A549 (cell line): ENCODE results near the gene PRKG1. TPM values are rescaled to one million over a fixed set of nuclear protein-coding genes. Genes with fewer than 3 reads are reported as not detected.

Experiments
- ATAC-seq, 2 experiments: fragments of 200-7000 bp in 1 of 2; fragments of >200 bp in 1 of 2; cut with Nextera tagmentation in 1 of 2; cut with Tn5 transposase in 1 of 2; 3 replicates each; pipeline versions ENCODE4 v1.8.0 to v1.9.1; 2018 to 2020; ENCODE audit warnings: mild to moderate bottlenecking in 1 of 2, moderate library complexity in 1 of 2
- CTCF ChIA-PET: fragments of 300-600 bp; sonication (Branson Sonifier 250); formaldehyde crosslinking; extraction: SDS; loops from one replicate; lab custom pipeline; 2021; ENCODE audit warnings: antibody characterized with exemption, inconsistent platforms; lab: Yijun Ruan, JAX
- POLR2A ChIA-PET: fragments of 350-600 bp; formaldehyde crosslinking; extraction: SDS; loops from one replicate; lab custom pipeline; 2021; ENCODE audit warnings: antibody characterized with exemption, inconsistent platforms; lab: Yijun Ruan, JAX
- DNase-seq, 2 experiments: peaks; one replicate each; pipeline versions ENCODE4 v3.0.0 to v3.0.0-alpha.2; 2011 to 2016; ENCODE audit warnings: low read depth in 1 of 2, low spot score in 1 of 2
- FAIRE-seq: peaks from 2 replicates; lab custom pipeline; 2011; peaks lifted over from hg19 to GRCh38; lab: Jason Lieb, UNC
- H3K27ac ChIP-seq, 2 experiments: fragments of >200 bp; sonication (Bioruptor Twin); formaldehyde crosslinking; 3 replicates each; pipeline ENCODE4 v1.5.1; 2016 to 2017
- H3K4me1 ChIP-seq: fragments of >200 bp; sonication (Bioruptor Twin); formaldehyde crosslinking; 3 replicates; pipeline ENCODE4 v1.6.1; 2016
- H3K4me2 ChIP-seq: fragments of >200 bp; sonication (Bioruptor Twin); formaldehyde crosslinking; 3 replicates; pipeline ENCODE4 v1.6.1; 2016
- H3K4me3 ChIP-seq: fragments of >200 bp; sonication (Bioruptor Twin); formaldehyde crosslinking; 3 replicates; pipeline ENCODE4 v1.5.1; 2016
- H3K9me3 ChIP-seq: fragments of >200 bp; sonication (Bioruptor Twin); formaldehyde crosslinking; 3 replicates; pipeline ENCODE4 v1.6.1; 2016
- BCL3 ChIP-seq: fragments of >200 bp; sonication (Bioruptor Twin); formaldehyde crosslinking; IDR thresholded peaks from 3 replicates; pipeline ENCODE4 v1.6.1; 2016
- BHLHE40 ChIP-seq: IDR thresholded peaks from 2 replicates; pipeline ENCODE4 v1.6.1; 2012; ENCODE audit warnings: low read depth, low read length, inconsistent platforms
- CBX8 ChIP-seq: fragments of 200-600 bp; sonication (generic); IDR thresholded peaks from 2 replicates; pipeline ENCODE4 v1.6.1; 2016
- CEBPB ChIP-seq, 2 experiments: fragments of >200 bp in 1 of 2; sonication (Bioruptor Twin) in 1 of 2; formaldehyde crosslinking in 1 of 2; IDR thresholded peaks; 2 replicates each; pipeline ENCODE4 v1.6.1; 2012 to 2016
- CHD4 ChIP-seq: fragments of 200-600 bp; sonication (generic); IDR thresholded peaks from 2 replicates; pipeline ENCODE4 v1.6.1; 2016; ENCODE audit warnings: antibody characterized with exemption, mild to moderate bottlenecking, borderline replicate concordance
- E2F6 ChIP-seq: IDR thresholded peaks from 2 replicates; pipeline ENCODE4 v1.6.1; 2012; ENCODE audit warnings: low read depth, borderline replicate concordance
- EHMT2 ChIP-seq: fragments of 200-600 bp; sonication (generic); IDR thresholded peaks from 2 replicates; pipeline ENCODE4 v1.6.1; 2016; ENCODE audit warnings: antibody characterized with exemption, low read depth, mild to moderate bottlenecking, moderate library complexity
- EP300 ChIP-seq, 2 experiments: fragments of >200 bp; sonication (Bioruptor Twin); formaldehyde crosslinking; IDR thresholded peaks; 2 replicates in 1 of 2; 3 replicates in 1 of 2; pipeline ENCODE4 v1.6.1; 2016 to 2017
- FOSB ChIP-seq: fragments of 250-450 bp; sonication (Bioruptor Pico); IDR thresholded peaks from 2 replicates; pipeline ENCODE4 v1.5.0; 2020; ENCODE audit warnings: mild to moderate bottlenecking, moderate library complexity
- FOSL2 ChIP-seq, 2 experiments: fragments of 450-650 bp in 1 of 2; fragments of >200 bp in 1 of 2; sonication (Bioruptor Twin) in 1 of 2; formaldehyde crosslinking; IDR thresholded peaks; 2 replicates each; pipeline versions ENCODE4 v1.5.0 to v1.6.1; 2016 to 2020; ENCODE audit warnings: mild to moderate bottlenecking in 1 of 2, moderate library complexity in 1 of 2
- GATA3 ChIP-seq: IDR thresholded peaks from 2 replicates; pipeline ENCODE4 v1.6.1; 2012; ENCODE audit warnings: borderline replicate concordance
- HDAC2 ChIP-seq: fragments of 200-600 bp; sonication (generic); IDR thresholded peaks from 2 replicates; pipeline ENCODE4 v1.6.1; 2016
- HES2 ChIP-seq: fragments of >200 bp; sonication (Bioruptor Twin); formaldehyde crosslinking; IDR thresholded peaks from 2 replicates; pipeline ENCODE4 v1.6.1; 2016
- HOXB13 ChIP-seq: fragments of 250-450 bp; sonication (Bioruptor Pico); IDR thresholded peaks from 2 replicates; pipeline ENCODE4 v1.5.0; 2020; ENCODE audit warnings: low read depth, mild to moderate bottlenecking, moderate library complexity
- HOXB5 ChIP-seq: fragments of 250-450 bp; sonication (Bioruptor Pico); IDR thresholded peaks from 2 replicates; pipeline ENCODE4 v1.5.0; 2020; ENCODE audit warnings: mild to moderate bottlenecking, moderate library complexity
- KDM5A ChIP-seq: fragments of 200-600 bp; sonication (generic); IDR thresholded peaks from 2 replicates; pipeline ENCODE4 v1.6.1; 2016; ENCODE audit warnings: antibody characterized with exemption, mild to moderate bottlenecking
- MAZ ChIP-seq: fragments of 150-350 bp; IDR thresholded peaks from 2 replicates; pipeline ENCODE4 v1.6.1; 2014; ENCODE audit warnings: antibody characterized with exemption, low read depth, low read length, borderline replicate concordance
- NFE2L2 ChIP-seq: fragments of 150-350 bp; conservative IDR thresholded peaks from 2 replicates; pipeline ENCODE4 v1.6.1; 2014; ENCODE audit warnings: low read length
- NPAS2 ChIP-seq: fragments of 250-450 bp; sonication (Bioruptor Pico); IDR thresholded peaks from 2 replicates; pipeline ENCODE4 v1.8.0; 2022; ENCODE audit warnings: mild to moderate bottlenecking, moderate library complexity, borderline replicate concordance
- NR3C1 ChIP-seq: fragments of >200 bp; sonication (Bioruptor Twin); formaldehyde crosslinking; IDR thresholded peaks from 3 replicates; pipeline ENCODE4 v1.6.1; 2017
- POLR2A ChIP-seq: IDR thresholded peaks from 2 replicates; pipeline ENCODE4 v1.6.1; 2012; ENCODE audit warnings: mild to moderate bottlenecking, low read length
- POLR2AphosphoS2 ChIP-seq: conservative IDR thresholded peaks from 2 replicates; pipeline ENCODE4 v1.6.1; 2012; ENCODE audit warnings: low read length, improper control_type of control experiment, inconsistent platforms
- RNF2 ChIP-seq: fragments of 200-600 bp; sonication (generic); IDR thresholded peaks from 2 replicates; pipeline ENCODE4 v1.6.1; 2016; ENCODE audit warnings: low read depth, mild to moderate bottlenecking, antibody characterized with exemption, moderate library complexity, borderline replicate concordance
- SMC3 ChIP-seq: fragments of >200 bp; sonication (Bioruptor Twin); formaldehyde crosslinking; IDR thresholded peaks from 3 replicates; pipeline ENCODE4 v1.6.1; 2018; ENCODE audit warnings: inconsistent platforms
- TP53 ChIP-seq: fragments of 250-450 bp; sonication (Bioruptor Pico); IDR thresholded peaks from 2 replicates; pipeline ENCODE4 v1.5.0; 2021; ENCODE audit warnings: mild to moderate bottlenecking, moderate library complexity
- USF2 ChIP-seq: fragments of 450-650 bp; IDR thresholded peaks from 2 replicates; pipeline ENCODE4 v1.6.1; 2014; ENCODE audit warnings: antibody characterized with exemption
- ZNF302 ChIP-seq: fragments of 250-450 bp; sonication (Bioruptor Pico); IDR thresholded peaks from 2 replicates; pipeline ENCODE4 v1.9.0; 2021; ENCODE audit warnings: inconsistent platforms, mild to moderate bottlenecking, moderate library complexity
- ZSCAN20 ChIP-seq: fragments of 250-450 bp; sonication (Bioruptor Pico); IDR thresholded peaks from 2 replicates; pipeline ENCODE4 v1.8.0; 2022; ENCODE audit warnings: mild to moderate bottlenecking, moderate library complexity
- WGBS: methylation state at CpG from one replicate; pipeline ENCODE4 v1.1.6; 2017; ENCODE audit errors: missing lambda C conversion rate; 5-methylcytosine and 5-hydroxymethylcytosine counted together
- polyA plus RNA-seq, 4 experiments: library from polyadenylated mRNA; depleted of rRNA in 3 of 4; stranded (reverse); fragments of >200 nt; fragmentation: RNase III in 1 of 4; extraction: RNeasy Plus Mini Kit Qiagen cat#74134 plus additional on column Dnase treatment in 1 of 4; gene quantifications; 2 replicates in 3 of 4; 3 replicates in 1 of 4; pipeline ENCODE4 v1.2.3, GENCODE V29; 2011 to 2017

Gene PRKG1
- polyA plus RNA-seq, 2 of the 4 experiments (the other 2 are of a cell fraction), result not detected

GRCh38 chr10:51896849-51897248, 822.6 kb downstream of the PRKG1 start:
- ChIA-PET CTCF (interaction anchor here (0.5 kb wide), 1 partner anchor 269 kb away, joined by 3 read pairs; no protein-coding TSS in a partner anchor), POLR2A (no interaction called here)
- Histone ChIP-seq H3K9me3 (no peaks in the 10 kb centered on the region), H3K4me2 (no peak overlapping the region), H3K27ac (no peak overlapping the region), H3K4me3 (no peak overlapping the region), H3K4me1 (no peaks in the 10 kb centered on the region)
- DNase-seq (no peak), FAIRE-seq (no peak), ATAC-seq (no peak)
- 34% methylated on average over 1 of the region's 1 CpG for WGBS
- no peak for TF ChIP-seq ZNF302
- TF ChIP-seq FOSB (CRISPR knock-in tag), result no peak
- TF ChIP-seq MAZ, result no peak
- TF ChIP-seq E2F6, result no peak
- no peak for TF ChIP-seq NFE2L2
- no peak for TF ChIP-seq HOXB13 (CRISPR knock-in tag)
- no peak for TF ChIP-seq TP53 (CRISPR knock-in tag)
- no peak for TF ChIP-seq CEBPB (IDR thresholded peaks at IDR 0.05)
- TF ChIP-seq HOXB5, result no peak
- TF ChIP-seq FOSL2 (IDR thresholded peaks at IDR 0.05), result no peak
- TF ChIP-seq FOSL2 (CRISPR knock-in tag; IDR thresholded peaks at IDR 0.05), result no peak
- TF ChIP-seq BCL3, result no peak

- ATAC-seq (no peak), FAIRE-seq (no peak)
- no peaks in the 10 kb centered on the region for H3K9me3 ChIP-seq
- POLR2A ChIA-PET, result no interaction called here
- TF ChIP-seq EHMT2 (no peak), NR3C1 (no peak), CHD4 (no peak), GATA3 (no peak), USF2 (no peak), POLR2A (no peak), MAZ (no peak), KDM5A (no peak), FOSL2 (IDR thresholded peaks at IDR 0.05) (no peak), FOSL2 (CRISPR knock-in tag; IDR thresholded peaks at IDR 0.05) (no peak), NPAS2 (no peak), RNF2 (no peak), POLR2AphosphoS2 (no peak), E2F6 (no peak), FOSB (CRISPR knock-in tag) (no peak), BHLHE40 (no peak)
- TF ChIP-seq, all 56 proteins: peak for 0
- Histone ChIP-seq H3K4me2 (no peak overlapping the region), H3K4me3 (no peak overlapping the region), H3K4me1 (no peaks in the 10 kb centered on the region), H3K27ac (no peak overlapping the region)
- no peak for DNase-seq
- CTCF ChIA-PET, result interaction anchor here (0.5 kb wide), 1 partner anchor 269 kb away, joined by 3 read pairs; no protein-coding TSS in a partner anchor
- 2% methylated on average over 1 of the region's 1 CpG for WGBS
Observed at GRCh38 chr10:51897560-51897959, 823.3 kb downstream of the PRKG1 start.

- POLR2A ChIA-PET, result no interaction called here
- Histone ChIP-seq H3K4me2 (no peak overlapping the region), H3K9me3 (no peaks in the 10 kb centered on the region), H3K4me3 (no peak overlapping the region), H3K27ac (no peak overlapping the region), H3K4me1 (no peaks in the 10 kb centered on the region)
- WGBS, result 45% methylated on average over 1 of the region's 1 CpG
- TF ChIP-seq HDAC2, result no peak
- no peak for TF ChIP-seq POLR2A
- TF ChIP-seq BCL3, result no peak
- no peak for TF ChIP-seq POLR2AphosphoS2
- no peak for TF ChIP-seq ZSCAN20 (CRISPR knock-in tag)
- TF ChIP-seq CBX8, result no peak
- no peak for TF ChIP-seq EP300 (IDR thresholded peaks at IDR 0.05)
- no peak for TF ChIP-seq USF2
- TF ChIP-seq BHLHE40, result no peak
- no peak for TF ChIP-seq HES2
- no peak for TF ChIP-seq GATA3
- TF ChIP-seq SMC3, result no peak
- no peak for TF ChIP-seq RNF2
- DNase-seq (no peak), ATAC-seq (no peak), FAIRE-seq (no peak)
- CTCF ChIA-PET, result no interaction called here
Observed at GRCh38 chr10:51900180-51900579, 825.9 kb downstream of the PRKG1 start.
